ENCODE measurements around the gene POC5. TPM values are rescaled to one million over a fixed set of nuclear protein-coding genes. Genes with fewer than 3 reads are reported as not detected.

The POC5 gene
- total and polyA plus RNA-seq, 2 of the 13 experiments (the other 11 are each of a cell fraction or from before 2014, with no cell fraction given), result 6.9 to 9.3 TPM

DNA sequence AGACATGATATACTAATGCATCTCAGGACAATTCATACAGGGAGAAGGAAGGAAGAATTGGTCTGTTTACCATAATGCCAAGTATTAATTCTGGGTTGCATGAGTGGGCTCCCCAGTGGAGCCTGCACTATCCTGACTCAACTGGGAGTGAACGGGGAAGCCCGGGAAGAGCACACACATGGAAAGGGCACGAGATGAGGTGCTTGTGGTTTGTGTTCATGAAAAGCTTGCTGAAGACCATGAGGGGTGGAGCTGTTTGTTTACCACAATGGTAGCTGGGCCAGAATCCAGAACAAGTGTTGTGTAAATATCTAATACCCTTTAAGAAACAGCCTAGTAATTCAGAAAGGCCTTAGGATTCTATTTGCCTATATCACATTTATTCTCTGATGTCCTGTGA lies 44.6 kb downstream of the POC5 start (continued):
- TF ChIP-seq ZNF530 (CRISPR knock-in tag; IDR thresholded peaks at IDR 0.05; ENCODE audit: low read depth) (no peak), ZNF329 (CRISPR knock-in tag; IDR thresholded peaks at IDR 0.05; ENCODE audit: low read depth) (no peak), IKZF1 (IDR thresholded peaks at IDR 0.05) (no peak)

DNA sequence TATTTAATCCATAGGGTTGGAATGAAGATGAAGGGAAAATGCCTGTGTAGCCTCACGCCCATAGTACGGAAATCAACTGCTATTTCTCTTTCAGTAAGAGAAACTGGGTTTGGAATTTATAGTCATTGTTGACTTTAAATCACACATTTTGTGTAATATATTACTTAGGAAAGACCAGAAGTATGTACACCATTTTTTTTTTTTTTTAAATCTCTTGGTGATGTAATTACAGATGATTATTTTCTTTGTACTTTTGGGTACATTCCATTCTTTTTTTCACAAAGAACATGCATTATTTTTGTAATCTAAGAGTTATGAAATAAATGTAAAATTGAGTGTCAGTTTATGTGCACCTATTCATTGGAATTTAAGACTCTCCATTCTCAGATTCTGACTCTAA lies 45.7 kb downstream of the POC5 start:
- CTCF ChIA-PET (ENCODE audit: low intra/inter-chr PET ratio, low total read pairs), result no interaction called here
- Histone ChIP-seq H2AFZ (ENCODE audit: low read length) (no peak overlapping the region), H3K27ac (ENCODE audit: extremely low read length, insufficient read depth, low read length) (no peak overlapping the region), H3K9ac (ENCODE audit: insufficient read depth, low read depth, low read length) (no peak overlapping the region), H3K36me3 (replicated peaks in 1 of 2; ENCODE audit: control insufficient read depth in 1 of 2, insufficient read depth in 2 of 2, low read length in 2 of 2) (0 out of 5 replicates have a peak, but pooled peaks cover 0 to 6% of the 10 kb centered on the region in 2 experiments), H3K79me2 (ENCODE audit: insufficient read depth, low read length) (no peaks in the 10 kb centered on the region), H3K9me3 (ENCODE audit: low read length) (no peaks in the 10 kb centered on the region), H3K4me3 (replicated peaks in 1 of 3; ENCODE audit: insufficient read depth in 1 of 3, low read depth in 2 of 3, low read length in 3 of 3) (no peak overlapping the region), H4K20me1 (ENCODE audit: insufficient read depth, low read length) (no peaks in the 10 kb centered on the region), H3K4me2 (ENCODE audit: low read depth, low read length) (no peak overlapping the region), H3K27me3 (ENCODE audit: control insufficient read depth in 1 of 2, insufficient read depth in 2 of 2, low read length in 2 of 2) (no peaks in the 10 kb centered on the region), H3K4me1 (ENCODE audit: insufficient read depth, low read length) (peaks cover 19% of the 10 kb centered on the region)
- ATAC-seq, result no peak
- POLR2A ChIA-PET, result no interaction called here
- intact Hi-C loops (cut with micrococcal nuclease; ENCODE audit: unreplicated experiment) (no loop called here), in situ Hi-C loops (cut with HindIII; ENCODE audit: extremely low pct_ligation_motif_present, low pct_unique_long_range_greater_than_20kb) (no loop called here)
- TF ChIP-seq ZNF629 (CRISPR knock-in tag; conservative IDR thresholded peaks at IDR 0.05) (no peak), ZNF567 (CRISPR knock-in tag; IDR thresholded peaks at IDR 0.05; ENCODE audit: borderline replicate concordance) (no peak), FOXP1 (IDR thresholded peaks at IDR 0.05) (no peak), FOXP1 (CRISPR knock-in tag; IDR thresholded peaks at IDR 0.05) (no peak), CENPX (CRISPR knock-in tag; IDR thresholded peaks at IDR 0.05) (no peak), CHCHD3 (CRISPR knock-in tag; IDR thresholded peaks at IDR 0.05) (no peak)
- TF ChIP-seq, protein P1, sequence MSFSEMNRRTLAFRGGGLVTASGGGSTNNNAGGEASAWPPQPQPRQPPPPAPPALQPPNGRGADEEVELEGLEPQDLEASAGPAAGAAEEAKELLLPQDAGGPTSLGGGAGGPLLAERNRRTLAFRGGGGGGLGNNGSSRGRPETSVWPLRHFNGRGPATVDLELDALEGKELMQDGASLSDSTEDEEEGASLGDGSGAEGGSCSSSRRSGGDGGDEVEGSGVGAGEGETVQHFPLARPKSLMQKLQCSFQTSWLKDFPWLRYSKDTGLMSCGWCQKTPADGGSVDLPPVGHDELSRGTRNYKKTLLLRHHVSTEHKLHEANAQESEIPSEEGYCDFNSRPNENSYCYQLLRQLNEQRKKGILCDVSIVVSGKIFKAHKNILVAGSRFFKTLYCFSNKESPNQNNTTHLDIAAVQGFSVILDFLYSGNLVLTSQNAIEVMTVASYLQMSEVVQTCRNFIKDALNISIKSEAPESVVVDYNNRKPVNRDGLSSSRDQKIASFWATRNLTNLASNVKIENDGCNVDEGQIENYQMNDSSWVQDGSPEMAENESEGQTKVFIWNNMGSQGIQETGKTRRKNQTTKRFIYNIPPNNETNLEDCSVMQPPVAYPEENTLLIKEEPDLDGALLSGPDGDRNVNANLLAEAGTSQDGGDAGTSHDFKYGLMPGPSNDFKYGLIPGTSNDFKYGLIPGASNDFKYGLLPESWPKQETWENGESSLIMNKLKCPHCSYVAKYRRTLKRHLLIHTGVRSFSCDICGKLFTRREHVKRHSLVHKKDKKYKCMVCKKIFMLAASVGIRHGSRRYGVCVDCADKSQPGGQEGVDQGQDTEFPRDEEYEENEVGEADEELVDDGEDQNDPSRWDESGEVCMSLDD (CRISPR knock-in tag; IDR thresholded peaks at IDR 0.05; ENCODE audit: borderline replicate concordance), result no peak
- WGBS (ENCODE audit: low lambda C conversion rate), result 81% methylated on average over 2 of the region's 2 CpGs
- DNase-seq (ENCODE audit: low spot score), result no peak
- no TSS peak for BruUV-seq (replicated peaks)
- no peak for FAIRE-seq
